Lower lobe of right lung (tissue), 2 donors: Measurements from ENCODE around the gene LRCH1. TPM values are rescaled to one million over a fixed set of nuclear protein-coding genes. Genes with fewer than 3 reads are reported as not detected.

Source experiments
- ATAC-seq, 2 donors: fragments of 200-7000 bp; cut with Tn5 transposase; one replicate each; pipeline ENCODE4 v1.9.1; 2020 to 2022; ENCODE audit warnings: mild to moderate bottlenecking in 2 of 2, moderate library complexity in 2 of 2
- DNase-seq: peaks from one replicate; pipeline ENCODE4 v3.0.0-alpha.2; 2020
- H3K27ac ChIP-seq: fragments of 200-600 bp; one replicate; pipeline ENCODE4 v1.8.0; 2022
- H3K27me3 ChIP-seq: fragments of 200-600 bp; one replicate; pipeline ENCODE4 v1.8.0; 2022; ENCODE audit warnings: low read depth
- H3K36me3 ChIP-seq: fragments of 200-600 bp; one replicate; pipeline ENCODE4 v1.8.0; 2022; ENCODE audit warnings: mild to moderate bottlenecking
- H3K4me1 ChIP-seq: fragments of 200-600 bp; one replicate; pipeline ENCODE4 v1.8.0; 2022
- H3K4me3 ChIP-seq: fragments of 200-600 bp; one replicate; pipeline ENCODE4 v1.8.0; 2022; ENCODE audit warnings: mild to moderate bottlenecking
- H3K9me3 ChIP-seq: fragments of 200-600 bp; one replicate; pipeline ENCODE4 v1.8.0; 2022
- intact Hi-C: fragments of 100-400 bp; cut with DNase I; formaldehyde crosslinking; loops from one replicate; pipeline ENCODE4 v1.11.0; 2022
- total RNA-seq: library from RNA; stranded (reverse); fragmentation: NEBNext Ultra II Directional; extraction: Animal tissue kit (Norgen Biotek cat#: 25700); gene quantifications from one replicate; pipeline ENCODE4 v1.2.1, GENCODE V29; 2021
- TF ChIP-seq, protein P1 (sequence below): fragments of 200-600 bp; IDR thresholded peaks from one replicate; pipeline ENCODE4 v1.8.0; 2022; ENCODE audit warnings: antibody characterized with exemption, mild to moderate bottlenecking
- donor health status: DM: no; HTN: yes; CAD: no; lungs with severe emphysema.

LRCH1 gene
- total RNA-seq, 1 donor from 2014 or later, result 25.9 TPM

DNA sequence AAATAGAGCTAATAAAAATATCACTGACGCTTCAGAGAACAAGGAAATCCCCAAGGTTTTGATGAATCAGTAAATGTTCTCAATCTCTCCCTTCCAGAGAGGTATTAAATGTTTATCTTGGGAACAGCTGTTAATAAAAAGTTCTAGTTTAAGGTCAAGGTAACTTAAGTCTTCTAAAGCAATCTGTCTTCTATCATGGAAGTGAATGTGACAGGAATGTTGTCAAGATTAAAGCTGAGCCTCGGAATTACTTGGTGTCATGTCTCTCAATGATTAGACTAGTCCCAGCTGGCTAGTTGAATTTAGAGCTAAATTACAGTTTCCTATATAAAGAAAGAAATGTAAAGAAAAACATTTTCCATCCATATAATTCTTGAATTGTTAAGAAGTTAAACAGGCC, 220.6 kb downstream of the LRCH1 start:
- H3K27ac ChIP-seq, result no peak overlapping the region
- no peaks in the 10 kb centered on the region for H3K9me3 ChIP-seq
- TF ChIP-seq, protein P1, sequence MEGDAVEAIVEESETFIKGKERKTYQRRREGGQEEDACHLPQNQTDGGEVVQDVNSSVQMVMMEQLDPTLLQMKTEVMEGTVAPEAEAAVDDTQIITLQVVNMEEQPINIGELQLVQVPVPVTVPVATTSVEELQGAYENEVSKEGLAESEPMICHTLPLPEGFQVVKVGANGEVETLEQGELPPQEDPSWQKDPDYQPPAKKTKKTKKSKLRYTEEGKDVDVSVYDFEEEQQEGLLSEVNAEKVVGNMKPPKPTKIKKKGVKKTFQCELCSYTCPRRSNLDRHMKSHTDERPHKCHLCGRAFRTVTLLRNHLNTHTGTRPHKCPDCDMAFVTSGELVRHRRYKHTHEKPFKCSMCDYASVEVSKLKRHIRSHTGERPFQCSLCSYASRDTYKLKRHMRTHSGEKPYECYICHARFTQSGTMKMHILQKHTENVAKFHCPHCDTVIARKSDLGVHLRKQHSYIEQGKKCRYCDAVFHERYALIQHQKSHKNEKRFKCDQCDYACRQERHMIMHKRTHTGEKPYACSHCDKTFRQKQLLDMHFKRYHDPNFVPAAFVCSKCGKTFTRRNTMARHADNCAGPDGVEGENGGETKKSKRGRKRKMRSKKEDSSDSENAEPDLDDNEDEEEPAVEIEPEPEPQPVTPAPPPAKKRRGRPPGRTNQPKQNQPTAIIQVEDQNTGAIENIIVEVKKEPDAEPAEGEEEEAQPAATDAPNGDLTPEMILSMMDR, result no peak
- DNase-seq, result no peak
- intact Hi-C loops, result no loop called here
- peaks cover 73% of the 10 kb centered on the region for H3K36me3 ChIP-seq
- H3K27me3 ChIP-seq, result no peaks in the 10 kb centered on the region
- ATAC-seq, result no peak
- no peaks in the 10 kb centered on the region for H3K4me1 ChIP-seq
- H3K4me3 ChIP-seq, result no peak overlapping the region

GRCh38 chr13:46775385-46776107, 222.6 kb downstream of the LRCH1 start:
- intact Hi-C loops, result no loop called here
- H3K36me3 ChIP-seq, result peaks cover 93% of the 10 kb centered on the region
- H3K4me3 ChIP-seq, result no peak overlapping the region
- ATAC-seq (no peak), DNase-seq (no peak)
- H3K27me3 ChIP-seq, result no peaks in the 10 kb centered on the region
- H3K4me1 ChIP-seq, result no peaks in the 10 kb centered on the region
- TF ChIP-seq, protein P1, result no peak
- H3K9me3 ChIP-seq, result no peaks in the 10 kb centered on the region
- no peak overlapping the region for H3K27ac ChIP-seq

- H3K9me3 ChIP-seq, result no peaks in the 10 kb centered on the region
- H3K36me3 ChIP-seq, result peaks cover 99% of the 10 kb centered on the region
- H3K4me1 ChIP-seq, result no peaks in the 10 kb centered on the region
- no peaks in the 10 kb centered on the region for H3K27me3 ChIP-seq
- no peak overlapping the region for H3K4me3 ChIP-seq
- intact Hi-C loops, result no loop called here
- no peak for ATAC-seq
- TF ChIP-seq, protein P1, result no peak
- no peak overlapping the region for H3K27ac ChIP-seq
- DNase-seq, result no peak
Observed at GRCh38 chr13:46778095-46778494, 225.1 kb downstream of the LRCH1 start.

- intact Hi-C loops, result no loop called here
- Histone ChIP-seq H3K36me3 (peaks cover 100% of the 10 kb centered on the region), H3K9me3 (no peaks in the 10 kb centered on the region), H3K27me3 (no peaks in the 10 kb centered on the region), H3K4me1 (no peaks in the 10 kb centered on the region), H3K4me3 (no peak overlapping the region), H3K27ac (no peak overlapping the region)
- TF ChIP-seq, protein P1, result no peak
- DNase-seq (no peak), ATAC-seq (no peak)
Observed at GRCh38 chr13:46778890-46779289, 225.9 kb downstream of the LRCH1 start.

DNA sequence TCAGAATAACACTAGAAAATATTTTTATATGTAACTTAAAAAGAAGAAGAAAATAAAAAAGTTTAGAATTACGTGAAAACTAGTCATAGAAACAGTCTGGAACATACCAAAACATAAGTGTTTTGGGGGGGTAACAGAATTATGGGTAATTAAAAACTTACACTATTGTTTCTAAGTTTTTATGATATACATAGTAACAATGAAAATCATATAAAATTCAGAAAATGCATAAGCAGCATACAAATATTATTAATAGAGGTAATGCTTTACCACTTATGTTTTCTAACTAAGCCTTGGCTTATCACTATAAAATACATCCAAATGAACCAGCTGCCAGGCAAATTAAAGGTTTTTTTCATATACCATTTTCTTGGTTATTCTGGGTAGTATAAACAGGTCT, 229.1 kb downstream of the LRCH1 start:
- no peaks in the 10 kb centered on the region for H3K27me3 ChIP-seq
- no peak overlapping the region for H3K4me3 ChIP-seq
- DNase-seq (no peak), ATAC-seq (no peak)
- H3K4me1 ChIP-seq, result no peaks in the 10 kb centered on the region
- no peaks in the 10 kb centered on the region for H3K9me3 ChIP-seq
- intact Hi-C loops, result no loop called here
- H3K36me3 ChIP-seq, result peaks cover 100% of the 10 kb centered on the region
- TF ChIP-seq, protein P1, result no peak
- no peak overlapping the region for H3K27ac ChIP-seq
